Spleen (tissue), 7 donors: Measurements from ENCODE around the gene FUT6.

Experiments used
- CTCF ChIP-seq, 11 experiments: fragments of 200-600 bp in 7 of 11; fragments of 450-650 bp in 4 of 11; sonication (generic) in 4 of 11; IDR thresholded peaks in 8 of 11; conservative IDR thresholded peaks in 3 of 11; 1 replicate in 7 of 11; 2 replicates in 4 of 11; pipeline versions ENCODE4 v1.4.0 to v1.8.0; 2016 to 2021; ENCODE audit warnings: antibody characterized with exemption in 11 of 11, inconsistent platforms in 4 of 11, mild to moderate bottlenecking in 1 of 11
- POLR2A ChIP-seq, 3 donors: fragments of 450-650 bp; IDR thresholded peaks; one replicate each; pipeline ENCODE4 v1.5.1; 2017; ENCODE audit warnings: antibody characterized with exemption in 3 of 3, mild to moderate bottlenecking in 1 of 3
- POLR2AphosphoS5 ChIP-seq, 3 donors: sonication (generic); formaldehyde crosslinking; IDR thresholded peaks; one replicate each; pipeline ENCODE4 v1.5.1; 2017; ENCODE audit warnings: antibody characterized with exemption in 3 of 3
- donor health status: DM: no; HTN: no; CAD: no; lungs with moderate emphysema.
- donor health status: DM: no; HTN: no; CAD: no.
- donor health status: DM: no; HTN: no; CAD: no.

DNA sequence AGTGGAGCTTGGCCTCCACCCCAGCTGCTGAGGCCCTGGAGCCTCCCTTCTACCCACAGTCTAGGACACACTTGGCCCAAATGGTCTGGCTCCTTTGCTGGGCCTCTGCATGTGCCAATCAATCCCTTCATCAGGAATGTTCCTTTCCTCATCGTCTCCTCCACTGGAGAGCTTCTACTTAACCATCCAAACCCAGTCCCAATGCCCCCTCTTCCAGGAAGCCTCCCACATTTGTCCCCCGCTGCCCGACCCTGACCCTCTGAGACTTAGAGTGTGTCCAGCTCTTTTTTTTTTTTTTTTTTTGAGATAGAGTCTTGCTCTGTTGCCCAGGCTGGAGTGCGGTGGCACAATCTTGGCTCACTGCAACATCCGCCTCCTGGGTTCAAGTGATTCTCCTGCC, 51.1 kb downstream of the FUT6 start:
- TF ChIP-seq CTCF (IDR thresholded peaks at IDR 0.05 in 8 of 11, conservative IDR thresholded peaks at IDR 0.05 in 3 of 11) (no peak), POLR2A (IDR thresholded peaks at IDR 0.05) (no peak), POLR2AphosphoS5 (IDR thresholded peaks at IDR 0.05) (no peak)
